ENCODE data around the gene BRPF1.

The BRPF1 gene

GRCh38 chr3:9695345-9695744 is 36.2 kb upstream of the BRPF1 start:
- Mint-ChIP-seq H3K27ac (no peak overlapping the region), H3K9me3 (ENCODE audit: low read depth) (no peaks in the 10 kb centered on the region), H3K36me3 (peaks cover 13% of the 10 kb centered on the region), H3K4me3 (no peak overlapping the region), H3K27me3 (no peaks in the 10 kb centered on the region), H3K4me1 (ENCODE audit: low read depth) (no peaks in the 10 kb centered on the region)

- Mint-ChIP-seq H3K4me3 (no peak overlapping the region), H3K9me3 (ENCODE audit: low read depth) (no peaks in the 10 kb centered on the region), H3K27ac (no peak overlapping the region), H3K27me3 (no peaks in the 10 kb centered on the region), H3K4me1 (ENCODE audit: low read depth) (no peaks in the 10 kb centered on the region), H3K36me3 (peaks cover 13% of the 10 kb centered on the region)
Observed at GRCh38 chr3:9695746-9696145, 35.8 kb upstream of the BRPF1 start.

GRCh38 chr3:9696480-9697220 is 34.9 kb upstream of the BRPF1 start:
- Mint-ChIP-seq H3K4me1 (ENCODE audit: low read depth) (no peaks in the 10 kb centered on the region), H3K4me3 (no peak overlapping the region), H3K9me3 (ENCODE audit: low read depth) (no peaks in the 10 kb centered on the region), H3K27me3 (no peaks in the 10 kb centered on the region), H3K27ac (no peak overlapping the region), H3K36me3 (peaks cover 13% of the 10 kb centered on the region)

GRCh38 chr3:9697892-9698291 is 33.6 kb upstream of the BRPF1 start:
- Mint-ChIP-seq H3K36me3 (peaks cover 14% of the 10 kb centered on the region), H3K27me3 (no peaks in the 10 kb centered on the region), H3K4me3 (no peak overlapping the region), H3K9me3 (ENCODE audit: low read depth) (no peaks in the 10 kb centered on the region), H3K27ac (no peak overlapping the region), H3K4me1 (ENCODE audit: low read depth) (no peaks in the 10 kb centered on the region)

GRCh38 chr3:9698293-9698692 is 33.2 kb upstream of the BRPF1 start:
- Mint-ChIP-seq H3K4me3 (no peak overlapping the region), H3K9me3 (ENCODE audit: low read depth) (no peaks in the 10 kb centered on the region), H3K27ac (no peak overlapping the region), H3K36me3 (peaks cover 14% of the 10 kb centered on the region), H3K27me3 (peaks cover 3% of the 10 kb centered on the region), H3K4me1 (ENCODE audit: low read depth) (peaks cover 4% of the 10 kb centered on the region)

- Mint-ChIP-seq H3K36me3 (peaks cover 10% of the 10 kb centered on the region), H3K9me3 (ENCODE audit: low read depth) (no peaks in the 10 kb centered on the region), H3K4me1 (ENCODE audit: low read depth) (peaks cover 13% of the 10 kb centered on the region), H3K27me3 (peaks cover 4% of the 10 kb centered on the region), H3K27ac (no peak overlapping the region), H3K4me3 (no peak overlapping the region)
Observed at GRCh38 chr3:9700536-9700935, 31.0 kb upstream of the BRPF1 start.

GRCh38 chr3:9701006-9701405 is 30.5 kb upstream of the BRPF1 start:
- Mint-ChIP-seq H3K27ac (no peak overlapping the region), H3K4me3 (no peak overlapping the region), H3K4me1 (ENCODE audit: low read depth) (peaks cover 13% of the 10 kb centered on the region), H3K36me3 (peaks cover 10% of the 10 kb centered on the region), H3K9me3 (ENCODE audit: low read depth) (no peaks in the 10 kb centered on the region), H3K27me3 (peaks cover 4% of the 10 kb centered on the region)

- Mint-ChIP-seq H3K27me3 (peaks cover 6% of the 10 kb centered on the region), H3K4me3 (no peak overlapping the region), H3K9me3 (ENCODE audit: low read depth) (no peaks in the 10 kb centered on the region), H3K36me3 (peaks cover 15% of the 10 kb centered on the region), H3K27ac (no peak overlapping the region), H3K4me1 (ENCODE audit: low read depth) (peaks cover 15% of the 10 kb centered on the region)
Observed at GRCh38 chr3:9701711-9702110, 29.8 kb upstream of the BRPF1 start.

GRCh38 chr3:9703240-9703639 is 28.3 kb upstream of the BRPF1 start:
- Mint-ChIP-seq H3K4me1 (ENCODE audit: low read depth) (peaks cover 15% of the 10 kb centered on the region), H3K36me3 (peaks cover 13% of the 10 kb centered on the region), H3K27ac (no peak overlapping the region), H3K27me3 (peaks cover 6% of the 10 kb centered on the region), H3K4me3 (peak overlapping the region; percentile 61), H3K9me3 (ENCODE audit: low read depth) (no peaks in the 10 kb centered on the region)

- H3K27me3 Mint-ChIP-seq, result peaks cover 6% of the 10 kb centered on the region
- H3K9me3 Mint-ChIP-seq (ENCODE audit: low read depth), result no peaks in the 10 kb centered on the region
- H3K36me3 Mint-ChIP-seq, result peaks cover 13% of the 10 kb centered on the region
- peaks cover 15% of the 10 kb centered on the region for H3K4me1 Mint-ChIP-seq (ENCODE audit: low read depth)
- no peak within 1 kb of the TSS for H3K27ac Mint-ChIP-seq
- peak within 1 kb of the TSS; percentile 63 for H3K4me3 Mint-ChIP-seq
Observed at GRCh38 chr3:9703736-9704346, 27.7 kb upstream of the BRPF1 start, which contains the start of gene CPNE9. Gene CPNE9, plus strand, starts transcription at chr3:9703833. Its CDS starts 164 bp downstream, at chr3:9703997.

- peaks cover 6% of the 10 kb centered on the region for H3K27me3 Mint-ChIP-seq
- no peaks in the 10 kb centered on the region for H3K9me3 Mint-ChIP-seq (ENCODE audit: low read depth)
- peak overlapping the region; percentile 63 for H3K4me3 Mint-ChIP-seq
- no peak overlapping the region for H3K27ac Mint-ChIP-seq
- H3K36me3 Mint-ChIP-seq, result peaks cover 11% of the 10 kb centered on the region
- peaks cover 15% of the 10 kb centered on the region for H3K4me1 Mint-ChIP-seq (ENCODE audit: low read depth)
Observed at GRCh38 chr3:9704347-9705322, 26.9 kb upstream of the BRPF1 start.

- H3K9me3 Mint-ChIP-seq (ENCODE audit: low read depth), result no peaks in the 10 kb centered on the region
- no peak overlapping the region for H3K27ac Mint-ChIP-seq
- H3K27me3 Mint-ChIP-seq, result peaks cover 4% of the 10 kb centered on the region
- H3K36me3 Mint-ChIP-seq, result peaks cover 5% of the 10 kb centered on the region
- no peak overlapping the region for H3K4me3 Mint-ChIP-seq
- peaks cover 2% of the 10 kb centered on the region for H3K4me1 Mint-ChIP-seq (ENCODE audit: low read depth)
Observed at GRCh38 chr3:9710174-9710739, 21.3 kb upstream of the BRPF1 start.

- Mint-ChIP-seq H3K27me3 (peaks cover 2% of the 10 kb centered on the region), H3K4me3 (no peak overlapping the region), H3K36me3 (peaks cover 2% of the 10 kb centered on the region), H3K9me3 (ENCODE audit: low read depth) (no peaks in the 10 kb centered on the region), H3K4me1 (ENCODE audit: low read depth) (peaks cover 5% of the 10 kb centered on the region), H3K27ac (no peak overlapping the region)
Observed at GRCh38 chr3:9712415-9712814, 19.1 kb upstream of the BRPF1 start.

GRCh38 chr3:9713142-9713541 is 18.4 kb upstream of the BRPF1 start:
- Mint-ChIP-seq H3K27me3 (peaks cover 2% of the 10 kb centered on the region), H3K27ac (no peak overlapping the region), H3K36me3 (peaks cover 3% of the 10 kb centered on the region), H3K4me1 (ENCODE audit: low read depth) (peaks cover 13% of the 10 kb centered on the region), H3K9me3 (ENCODE audit: low read depth) (no peaks in the 10 kb centered on the region), H3K4me3 (no peak overlapping the region)
